OCI-LY3 (cell line): ENCODE results near the gene PFKFB3.

ENCODE experiments used
- H2AFZ ChIP-seq: fragments of 200-600, 300-600 bp; shearing (Covaris generic); 2 replicates; pipeline ENCODE4 v1.6.0; 2014; ENCODE audit warnings: antibody characterized with exemption, low read depth, low read length
- H3K27ac ChIP-seq: fragments of 200-600, 300-600 bp; sonication (generic); 2 replicates; pipeline ENCODE4 v1.5.1; 2014; ENCODE audit warnings: mild to moderate bottlenecking, low read length, moderate library complexity, mixed read lengths
- H3K27me3 ChIP-seq: fragments of 200-600, 300-600 bp; sonication (generic); 2 replicates; pipeline ENCODE4 v1.6.1; 2014; ENCODE audit warnings: low read depth, low read length, mixed read lengths
- H3K36me3 ChIP-seq: fragments of 200-600, 300-600 bp; sonication (generic); replicated peaks from 2 replicates; pipeline ENCODE3; 2014; ENCODE audit warnings: low read depth, low read length, mixed read lengths
- H3K4me1 ChIP-seq: fragments of 300-600, 200-600 bp; sonication (generic); 2 replicates; pipeline ENCODE4 v1.6.1; 2014; ENCODE audit warnings: low read length, mixed read lengths
- H3K4me2 ChIP-seq: fragments of 200-600, 300-600 bp; sonication (generic); 2 replicates; pipeline ENCODE4 v1.6.1; 2014; ENCODE audit warnings: low read length, mixed read lengths
- H3K4me3 ChIP-seq: fragments of 300-600, 200-600 bp; sonication (generic); 2 replicates; pipeline ENCODE4 v1.5.1; 2014; ENCODE audit warnings: antibody characterized with exemption, mild to moderate bottlenecking, low read length, moderate library complexity
- H3K79me2 ChIP-seq: fragments of 300-600, 200-600 bp; shearing (Covaris generic); 2 replicates; pipeline ENCODE4 v1.6.1; 2014; ENCODE audit warnings: mild to moderate bottlenecking, low read length, mixed read lengths
- H3K9ac ChIP-seq: fragments of 300-600, 200-600 bp; shearing (Covaris generic); 2 replicates; pipeline ENCODE4 v1.6.0; 2014; ENCODE audit warnings: mild to moderate bottlenecking, low read length, moderate library complexity
- H3K9me3 ChIP-seq: fragments of 200-600, 300-600 bp; shearing (Covaris generic); 2 replicates; pipeline ENCODE4 v1.6.1; 2014; ENCODE audit warnings: low read length, mixed read lengths; ENCODE audit not compliant: insufficient read depth
- H4K20me1 ChIP-seq: fragments of 200-600, 300-600 bp; sonication (generic); 2 replicates; pipeline ENCODE4 v1.6.1; 2016; ENCODE audit warnings: low read length, mixed read lengths; ENCODE audit not compliant: insufficient read depth
- CTCF ChIP-seq: fragments of 200-600, 300-600 bp; sonication (generic); IDR thresholded peaks from 2 replicates; pipeline ENCODE4 v1.5.1; 2014; ENCODE audit warnings: antibody characterized with exemption, low read length, low read depth
- EZH2phosphoT487 ChIP-seq: fragments of 200-600 bp; shearing (Covaris generic); IDR thresholded peaks from 2 replicates; pipeline ENCODE4 v1.6.1; 2018; ENCODE audit warnings: antibody characterized with exemption, mixed run types, low read depth

PFKFB3 gene

DNA sequence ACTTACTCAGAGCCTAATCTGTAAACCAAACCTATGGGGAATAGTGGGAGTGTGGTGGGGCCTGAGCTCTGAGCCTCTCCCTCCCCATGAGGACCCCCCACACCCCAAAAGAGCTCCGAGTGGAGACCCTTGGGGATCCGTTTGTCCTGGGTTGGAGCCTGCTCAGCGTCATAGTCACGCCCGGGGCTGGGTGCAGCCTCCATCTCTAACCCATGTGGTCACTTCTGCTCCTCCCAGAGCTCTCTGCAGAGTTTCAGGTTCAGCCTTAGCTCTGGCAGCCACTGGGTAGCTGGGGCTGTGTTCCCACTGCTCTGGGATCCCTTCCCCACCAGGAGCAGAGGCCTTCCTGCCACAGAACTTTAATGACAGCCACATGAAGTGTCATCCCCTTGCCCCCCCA is 25.9 kb downstream of the PFKFB3 start:
- Histone ChIP-seq H3K27ac (no peak overlapping the region), H3K4me1 (no peaks in the 10 kb centered on the region), H3K9ac (no peak overlapping the region), H3K36me3 (peaks cover 16% of the 10 kb centered on the region), H4K20me1 (no peaks in the 10 kb centered on the region), H3K9me3 (no peaks in the 10 kb centered on the region), H3K4me2 (no peak overlapping the region), H2AFZ (no peak overlapping the region), H3K4me3 (no peak overlapping the region), H3K79me2 (no peaks in the 10 kb centered on the region), H3K27me3 (no peaks in the 10 kb centered on the region)
- TF ChIP-seq EZH2phosphoT487 (no peak), CTCF (no peak)

- Histone ChIP-seq H3K4me1 (no peaks in the 10 kb centered on the region), H3K79me2 (no peaks in the 10 kb centered on the region), H3K27me3 (no peaks in the 10 kb centered on the region), H3K4me3 (no peak overlapping the region), H3K36me3 (peaks cover 12% of the 10 kb centered on the region), H3K27ac (no peak overlapping the region), H3K9ac (no peak overlapping the region), H2AFZ (no peak overlapping the region), H3K4me2 (no peak overlapping the region), H4K20me1 (no peaks in the 10 kb centered on the region), H3K9me3 (no peaks in the 10 kb centered on the region)
- TF ChIP-seq EZH2phosphoT487 (no peak), CTCF (no peak)
Observed at GRCh38 chr10:6229290-6229689, 26.6 kb downstream of the PFKFB3 start.

DNA sequence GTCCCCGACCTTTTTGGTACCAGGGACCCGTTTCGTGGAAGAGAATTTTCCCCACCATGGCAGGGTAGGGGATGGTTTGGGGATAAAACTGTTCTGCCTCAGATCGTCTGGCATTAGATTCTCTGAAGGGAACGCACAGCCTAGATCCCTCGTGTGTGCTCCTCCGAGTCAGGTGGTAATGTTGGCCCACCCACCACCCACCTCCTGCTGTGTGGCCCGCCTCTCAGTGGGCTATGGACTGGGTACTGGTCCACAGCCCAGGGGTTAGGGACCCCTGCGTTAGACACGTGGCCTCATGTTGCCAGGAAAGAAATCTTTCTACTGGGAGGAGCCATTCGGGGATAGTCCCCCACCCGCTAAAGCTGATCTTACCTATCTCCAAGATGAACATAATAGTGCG is 27.0 kb downstream of the PFKFB3 start:
- no peak for TF ChIP-seq EZH2phosphoT487
- no peak for TF ChIP-seq CTCF
- no peak overlapping the region for H3K4me3 ChIP-seq
- no peak overlapping the region for H3K4me2 ChIP-seq
- H2AFZ ChIP-seq, result no peak overlapping the region
- peaks cover 12% of the 10 kb centered on the region for H3K36me3 ChIP-seq
- H3K9me3 ChIP-seq, result no peaks in the 10 kb centered on the region
- H4K20me1 ChIP-seq, result no peaks in the 10 kb centered on the region
- no peaks in the 10 kb centered on the region for H3K27me3 ChIP-seq
- H3K27ac ChIP-seq, result no peak overlapping the region
- no peaks in the 10 kb centered on the region for H3K79me2 ChIP-seq
- no peak overlapping the region for H3K9ac ChIP-seq
- H3K4me1 ChIP-seq, result no peaks in the 10 kb centered on the region

GRCh38 chr10:6230315-6230714 is 27.6 kb downstream of the PFKFB3 start:
- H3K4me1 ChIP-seq, result no peaks in the 10 kb centered on the region
- H3K9me3 ChIP-seq, result no peaks in the 10 kb centered on the region
- H3K9ac ChIP-seq, result no peak overlapping the region
- no peak overlapping the region for H3K4me3 ChIP-seq
- H3K79me2 ChIP-seq, result no peaks in the 10 kb centered on the region
- no peak overlapping the region for H3K27ac ChIP-seq
- H4K20me1 ChIP-seq, result no peaks in the 10 kb centered on the region
- no peak for TF ChIP-seq CTCF
- no peak for TF ChIP-seq EZH2phosphoT487
- H3K36me3 ChIP-seq, result peaks cover 12% of the 10 kb centered on the region
- H3K4me2 ChIP-seq, result no peak overlapping the region
- H2AFZ ChIP-seq, result no peak overlapping the region
- no peaks in the 10 kb centered on the region for H3K27me3 ChIP-seq
